GM19397 (cell line): ENCODE data around the gene SMG7.

ENCODE experiments used
- ATAC-seq: cut with Tn5 transposase; IDR thresholded peaks from one replicate; pipeline ENCODE4 v1.9.1; 2021; ENCODE audit warnings: mild to moderate bottlenecking, moderate library complexity; ENCODE audit not compliant: unreplicated experiment

The SMG7 gene

DNA sequence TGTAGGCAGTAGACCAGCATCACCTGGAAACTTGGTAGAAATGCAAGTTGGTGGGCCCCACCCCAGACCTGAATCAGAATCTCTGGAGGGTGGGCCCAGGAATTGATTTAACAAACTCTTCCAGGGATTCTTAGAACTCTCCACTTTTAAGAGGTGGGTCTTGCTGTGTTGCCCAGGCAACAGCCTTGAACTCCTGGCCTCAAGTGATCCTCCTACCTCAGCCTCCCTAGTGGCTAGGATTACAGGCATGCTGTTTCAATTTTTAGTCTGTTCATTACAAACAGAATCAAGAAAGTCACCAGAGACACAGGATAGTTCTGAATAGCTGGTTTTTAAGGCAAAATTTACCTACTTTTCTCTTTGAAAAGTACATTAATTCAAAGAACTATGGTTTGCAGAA, 86.8 kb downstream of the SMG7 start:
- ATAC-seq = no peak

DNA sequence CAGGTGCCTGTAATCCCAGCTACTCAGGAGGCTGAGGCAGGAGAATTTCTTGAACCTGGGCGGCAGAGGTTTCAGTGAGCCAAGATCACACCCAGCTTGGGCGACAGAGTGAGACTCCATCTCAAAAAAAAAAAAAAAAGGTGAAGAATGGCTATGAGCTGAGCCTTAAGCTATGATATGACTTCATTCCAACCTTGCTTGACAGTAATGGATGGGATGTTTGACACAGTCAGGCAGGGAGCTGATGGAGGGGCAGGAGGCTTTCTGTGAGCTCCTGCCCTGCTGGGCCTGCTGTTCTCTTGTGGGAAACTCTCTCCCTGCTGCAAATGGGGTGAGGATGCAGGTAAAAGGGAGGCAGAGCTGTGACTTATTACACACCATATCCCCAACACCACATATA, 90.4 kb downstream of the SMG7 start:
- no peak for ATAC-seq

DNA sequence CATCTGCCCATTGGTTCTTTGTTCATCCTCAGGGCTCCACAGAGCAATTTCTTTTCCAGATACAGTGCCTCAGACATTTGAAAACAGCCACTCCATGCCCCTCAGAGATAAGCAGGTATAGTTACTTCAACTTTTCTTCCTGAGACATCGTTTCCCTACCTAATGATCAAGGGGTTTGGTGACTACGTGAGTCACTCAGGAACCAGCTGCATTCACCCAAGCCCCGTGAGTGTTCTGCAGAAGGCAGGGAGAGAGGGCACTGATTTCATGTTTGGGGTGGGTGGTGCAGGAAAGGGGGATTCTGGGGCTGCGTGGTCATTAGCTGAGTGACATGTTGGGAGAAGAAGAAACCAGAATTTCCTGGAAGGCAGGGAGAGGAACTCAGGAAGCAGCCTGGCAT, 93.0 kb downstream of the SMG7 start:
- ATAC-seq = no peak

GRCh38 chr1:183566026-183566425, 93.7 kb downstream of the SMG7 start:
- ATAC-seq = no peak

DNA sequence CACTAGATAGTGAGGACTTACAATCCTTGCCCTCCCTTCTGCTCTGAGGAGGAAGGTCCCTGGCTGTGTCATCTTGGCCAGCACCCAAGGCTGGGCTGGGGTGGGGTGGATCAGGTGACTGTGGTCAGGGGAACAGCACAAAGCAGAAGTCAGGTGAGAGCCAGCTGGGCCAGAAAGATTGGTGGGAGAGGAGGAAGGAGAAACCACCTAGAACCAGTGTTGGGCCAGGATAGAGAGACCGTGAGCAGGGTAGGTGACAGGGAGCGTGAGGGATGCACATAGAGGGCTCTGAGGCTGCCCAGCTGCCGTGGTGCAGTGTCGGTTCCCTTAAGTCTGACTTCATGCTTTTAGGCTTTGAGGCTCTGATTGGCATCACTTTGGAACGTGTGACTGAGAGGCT, 95.3 kb downstream of the SMG7 start:
- no peak for ATAC-seq

DNA sequence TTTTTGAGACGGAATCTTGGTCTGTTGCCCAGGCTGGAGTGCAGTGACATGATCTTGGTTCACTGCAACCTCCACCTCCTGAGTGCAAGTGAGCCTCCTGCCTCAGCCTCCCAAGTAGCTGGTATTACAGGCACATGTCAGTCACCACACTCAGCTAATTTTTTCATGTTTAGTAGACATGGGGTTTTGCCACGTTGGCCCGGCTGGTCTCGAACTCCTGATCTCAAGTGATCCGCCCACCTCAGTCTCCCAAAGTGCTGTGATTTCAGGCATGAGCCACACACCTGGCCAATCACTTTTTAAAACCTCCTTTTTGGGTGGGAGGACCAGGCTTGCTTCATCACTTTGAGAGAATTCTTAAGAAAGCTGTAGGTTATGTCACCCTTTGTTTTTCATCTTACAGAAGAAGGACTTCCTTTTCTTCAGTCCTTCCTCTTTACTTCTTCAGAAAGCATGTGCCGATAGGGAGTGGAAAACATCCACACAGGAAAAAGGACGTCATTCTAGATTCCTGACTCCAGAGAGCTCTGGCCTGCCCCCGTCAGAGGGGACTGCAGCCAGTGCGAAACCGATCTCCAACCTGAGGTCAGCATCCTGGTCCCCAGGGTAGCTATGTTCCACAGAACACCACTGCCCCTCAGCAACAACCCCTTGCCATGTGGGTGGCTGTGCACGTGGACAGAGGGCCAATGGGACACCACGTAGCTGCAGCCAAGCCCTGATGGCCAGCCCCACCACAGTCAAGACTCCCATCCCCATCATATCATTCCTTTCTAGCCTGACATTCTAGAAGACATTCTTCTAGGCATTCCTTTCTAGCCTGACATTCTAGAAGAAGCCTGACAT, 96.1 kb downstream of the SMG7 start:
- no peak for ATAC-seq

- ATAC-seq = no peak
Measured at GRCh38 chr1:183569141-183569540, 96.8 kb downstream of the SMG7 start.

DNA sequence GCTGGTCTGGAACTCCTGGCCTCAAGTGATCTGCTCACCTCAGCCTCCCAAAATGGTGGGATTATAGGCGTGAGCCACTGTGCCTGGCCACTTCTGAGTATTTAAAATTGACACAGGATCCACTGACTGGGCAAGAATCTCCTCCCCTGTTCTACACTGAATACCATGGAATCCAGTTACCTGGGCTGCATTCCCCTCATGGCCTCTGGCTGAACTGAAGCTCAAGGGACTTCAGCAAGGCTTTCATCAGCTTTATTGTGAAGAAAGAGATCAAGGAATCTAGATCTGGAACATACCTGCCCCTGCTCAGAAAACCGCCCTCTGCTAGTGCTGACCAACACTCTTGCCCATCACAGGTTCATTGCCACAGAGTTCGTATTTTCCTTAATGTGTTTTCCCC, 97.5 kb downstream of the SMG7 start:
- no peak for ATAC-seq

GRCh38 chr1:183570451-183570850, 98.2 kb downstream of the SMG7 start:
- no peak for ATAC-seq

DNA sequence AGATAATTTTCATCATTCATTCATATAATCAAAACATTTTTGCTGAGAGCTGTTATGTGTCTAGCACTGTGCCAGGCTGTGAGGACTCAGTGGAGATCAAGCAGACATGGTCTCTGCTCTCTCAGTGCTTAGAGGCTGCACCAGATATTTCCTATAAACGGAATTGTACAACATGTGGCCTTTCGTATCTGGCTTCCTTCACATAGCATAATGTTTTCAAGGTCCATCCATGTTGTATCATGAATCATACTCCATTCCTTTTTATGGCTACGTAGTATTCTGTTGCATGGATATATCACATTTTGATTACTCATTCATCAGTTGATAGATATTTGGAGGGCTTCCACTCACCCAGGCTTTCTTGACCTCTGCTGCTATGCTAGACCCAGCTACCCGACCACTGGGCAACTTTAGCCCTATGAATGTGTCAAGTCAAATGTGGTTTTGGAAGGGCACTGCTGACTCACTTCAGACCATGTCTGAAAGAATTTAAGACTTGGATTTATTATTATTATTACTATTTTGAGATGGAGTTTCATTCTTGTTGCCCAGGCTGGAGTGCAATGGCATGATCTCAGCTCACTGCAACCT, 99.5 kb downstream of the SMG7 start:
- no peak for ATAC-seq

GRCh38 chr1:183572721-183573120, 100.4 kb downstream of the SMG7 start:
- ATAC-seq = no peak

DNA sequence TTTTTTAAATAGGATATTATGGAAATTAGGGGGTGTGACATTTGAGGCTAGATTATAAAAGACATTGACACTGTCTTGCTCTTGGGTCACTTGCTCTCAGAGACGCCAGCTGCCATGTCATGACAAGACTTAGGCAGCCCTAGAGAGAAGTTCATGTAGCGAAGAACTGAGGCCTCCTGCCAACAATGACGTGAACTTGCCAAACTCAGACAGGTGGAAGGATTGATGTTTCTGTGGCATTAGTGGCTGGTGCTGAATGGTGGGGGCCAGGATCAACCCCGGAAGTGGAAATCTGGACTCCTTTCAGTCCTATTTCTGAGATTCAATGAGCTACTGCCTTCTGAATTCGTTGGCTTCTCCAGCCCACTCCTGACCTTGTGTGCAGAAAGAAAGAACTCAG, 103.3 kb downstream of the SMG7 start:
- ATAC-seq = no peak

DNA sequence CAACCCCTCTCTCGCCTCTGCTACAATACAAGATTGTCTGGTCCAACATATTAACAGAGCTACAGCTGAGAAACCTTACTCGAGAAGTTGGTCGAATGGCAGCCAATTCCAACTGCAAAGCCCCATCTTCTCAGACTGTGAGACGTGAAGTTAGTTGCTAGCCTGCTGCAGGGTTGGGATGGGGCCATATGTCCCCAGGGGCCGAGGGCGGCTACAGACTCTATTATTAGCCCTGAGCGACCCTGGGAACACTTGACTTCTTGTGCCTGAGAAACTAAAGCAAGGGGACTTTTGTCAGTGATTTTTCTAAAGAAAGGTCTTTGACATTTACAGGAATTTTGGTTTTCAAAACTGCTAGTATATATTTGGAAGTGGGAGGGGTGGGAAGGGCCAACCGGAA, 104.2 kb downstream of the SMG7 start:
- ATAC-seq = no peak

DNA sequence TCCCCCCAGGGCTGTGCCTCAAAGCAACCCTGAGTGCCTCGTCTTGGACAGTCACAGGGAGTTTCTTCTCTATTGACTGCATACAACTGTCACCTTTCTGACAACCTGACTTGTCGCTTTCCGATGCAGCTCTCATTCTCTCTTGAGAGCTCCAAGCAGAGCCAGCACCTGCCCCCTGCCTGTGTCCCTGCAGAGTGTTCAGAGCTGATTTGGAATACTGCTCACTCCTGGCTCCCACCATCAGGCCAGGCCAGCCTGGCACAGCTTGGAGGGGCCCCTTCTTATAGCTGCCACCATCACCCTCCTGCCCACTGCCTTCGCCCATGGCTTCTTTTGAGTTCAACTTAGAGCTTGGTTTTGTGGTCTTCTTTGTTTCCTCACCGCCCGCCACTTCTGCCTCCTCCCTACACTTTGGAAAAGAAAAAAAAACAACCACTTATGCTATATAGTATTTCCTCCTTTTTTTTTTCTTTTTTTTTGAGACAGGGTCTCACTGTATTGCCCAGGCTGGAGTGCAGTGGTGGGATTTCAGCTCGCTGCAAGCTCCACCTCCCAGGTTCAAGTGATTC, 105.7 kb downstream of the SMG7 start:
- ATAC-seq = no peak

DNA sequence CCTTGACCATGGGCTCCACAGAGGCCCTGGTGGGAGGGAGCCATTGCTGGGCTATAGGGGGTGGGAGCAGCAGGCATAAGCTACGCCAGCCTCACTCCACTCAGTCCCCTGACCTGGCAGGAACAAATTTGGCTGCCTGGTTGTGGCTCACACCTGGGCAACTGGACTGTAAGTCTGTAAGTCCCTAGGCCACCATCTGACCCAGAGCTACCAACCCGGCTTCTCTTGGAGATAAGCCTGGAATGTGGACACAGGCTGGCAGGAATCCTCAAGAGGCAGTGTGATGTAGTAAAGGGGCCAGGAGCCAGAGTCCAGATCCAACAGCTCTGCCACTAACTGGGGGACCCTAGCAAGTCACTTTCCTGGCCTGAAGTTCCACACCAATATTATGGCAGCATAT, 106.6 kb downstream of the SMG7 start:
- no peak for ATAC-seq

- no peak for ATAC-seq
Measured at GRCh38 chr1:183580281-183580682, 108.0 kb downstream of the SMG7 start.

DNA sequence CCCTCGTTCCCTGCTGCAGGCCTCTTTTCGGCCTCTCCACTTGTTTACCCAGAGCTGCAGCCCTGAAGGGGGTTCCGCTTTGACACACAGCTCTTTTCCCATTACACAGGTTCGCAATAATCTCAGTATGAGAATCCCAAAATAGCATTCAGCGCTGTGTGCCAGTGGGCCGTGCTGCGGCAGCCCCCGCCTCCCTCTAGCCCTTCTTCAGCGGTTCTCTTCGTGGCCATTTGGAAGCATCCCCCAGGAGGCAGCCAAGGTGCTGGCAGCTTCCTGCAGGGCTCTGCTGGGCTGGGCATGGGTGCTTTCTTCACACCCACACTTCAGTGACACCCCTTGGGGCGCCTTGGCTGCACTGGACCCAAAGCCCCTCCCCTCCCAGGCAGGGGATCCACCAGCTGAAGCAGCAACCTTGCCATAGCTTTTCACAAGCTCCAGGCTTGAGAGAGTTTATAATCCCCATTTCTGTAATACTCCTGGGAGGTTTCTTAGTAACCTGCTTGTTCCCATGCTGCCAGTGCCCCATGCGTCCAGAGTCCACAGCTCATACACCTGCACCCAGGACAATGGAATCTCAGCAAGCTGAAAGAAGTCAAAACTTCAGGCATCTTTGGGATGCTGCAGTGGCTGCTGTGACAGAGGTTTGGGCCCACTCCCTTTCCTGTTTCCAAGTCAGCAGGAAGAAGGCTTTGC, 109.9 kb downstream of the SMG7 start:
- ATAC-seq = no peak

DNA sequence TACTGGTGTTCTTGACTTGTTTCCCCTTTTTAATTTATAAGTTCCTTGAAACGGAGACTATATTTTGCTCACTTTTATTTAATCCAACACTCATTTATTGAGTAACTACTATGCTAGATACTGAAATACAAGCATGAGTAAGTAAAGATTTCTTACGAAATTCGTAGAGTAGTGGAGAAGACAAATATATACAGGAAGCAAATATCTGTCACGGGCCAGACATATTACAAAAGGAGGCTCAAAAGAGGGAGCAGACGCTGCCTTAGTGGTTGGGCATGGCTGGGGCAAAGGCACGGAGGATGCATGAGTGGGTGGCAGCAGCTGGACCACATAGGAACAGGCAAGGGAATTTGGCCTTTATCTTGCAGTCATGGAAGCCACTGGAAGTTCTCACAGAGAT, 111.2 kb downstream of the SMG7 start:
- no peak for ATAC-seq

DNA sequence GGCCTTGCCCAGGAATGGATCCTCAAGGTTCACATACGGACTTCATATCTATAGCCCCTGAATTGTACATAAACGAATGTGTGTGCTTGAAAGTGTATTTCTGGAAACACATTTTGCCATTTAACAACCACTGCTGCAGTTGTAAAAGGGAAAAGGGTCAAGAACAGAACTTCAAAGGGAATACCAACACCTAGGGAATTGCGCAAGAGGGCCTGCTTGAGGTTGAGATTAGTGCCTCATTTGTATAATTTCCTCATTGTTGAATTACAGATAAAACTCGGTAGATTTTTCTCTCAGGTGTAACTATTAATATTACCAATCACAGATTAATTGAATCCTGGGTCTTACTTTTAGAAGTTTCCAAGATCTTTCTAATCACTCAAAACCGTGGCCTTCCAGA, 111.8 kb downstream of the SMG7 start:
- no peak for ATAC-seq

DNA sequence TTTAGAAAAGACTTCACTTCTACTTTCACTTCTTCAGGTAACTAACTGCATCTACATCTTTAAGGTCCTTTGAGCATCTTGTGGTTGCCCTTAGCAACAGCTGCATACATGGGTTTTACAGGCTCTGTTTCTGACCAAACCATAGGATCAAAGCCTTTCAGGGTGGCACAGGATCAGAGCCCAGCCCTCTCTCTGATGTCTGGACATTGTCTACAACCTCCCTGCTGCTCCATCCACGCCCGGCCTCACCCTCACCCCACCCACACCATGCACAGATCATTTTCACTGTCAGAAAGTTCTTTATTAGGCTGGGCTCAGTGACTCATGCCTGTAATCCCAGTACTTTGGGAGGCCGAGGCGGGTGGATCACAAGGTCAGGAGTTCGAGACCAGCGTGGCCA, 112.7 kb downstream of the SMG7 start:
- ATAC-seq = no peak

DNA sequence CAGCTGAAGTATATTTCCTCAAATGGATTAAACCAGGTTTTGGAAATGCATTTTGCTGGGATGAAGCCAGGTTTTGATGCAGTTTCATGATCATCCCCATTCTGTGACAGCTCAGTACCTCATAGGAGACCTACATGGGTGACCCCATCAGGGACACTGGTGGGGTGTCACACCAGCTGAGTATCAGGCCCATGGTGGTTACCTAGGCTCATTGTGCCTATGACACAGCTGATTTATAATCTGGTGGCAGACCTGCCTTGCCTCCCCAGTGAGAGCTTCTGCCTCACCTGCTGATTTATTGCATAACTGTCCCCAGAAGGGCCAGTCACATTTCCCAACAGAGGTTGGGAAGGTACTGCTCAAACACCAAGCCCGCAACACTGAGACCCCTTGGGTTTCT, 114.2 kb downstream of the SMG7 start:
- no peak for ATAC-seq

- ATAC-seq = no peak
Measured at GRCh38 chr1:183586926-183587325, 114.6 kb downstream of the SMG7 start.
